Right atrium auricular region (tissue), 2 donors: Measurements from ENCODE around the gene CLSTN1. TPM values are rescaled to one million over a fixed set of nuclear protein-coding genes. Genes with fewer than 3 reads are reported as not detected.

Experiments used
- DNase-seq: peaks from one replicate; pipeline ENCODE4 v3.0.0-alpha.2; 2019; ENCODE audit warnings: low spot score
- H3K27ac ChIP-seq, 2 donors: fragments of 200-600 bp; sonication (generic); 1 replicate in 1 of 2; 2 replicates in 1 of 2; pipeline ENCODE4 v1.5.1; 2016 to 2019
- H3K27me3 ChIP-seq, 2 donors: fragments of 200-600 bp; sonication (generic); one replicate each; pipeline versions ENCODE4 v1.5.1 to v1.6.0; 2017 to 2019
- H3K36me3 ChIP-seq: fragments of 200-600 bp; sonication (generic); one replicate; pipeline ENCODE4 v1.5.1; 2016
- H3K4me1 ChIP-seq, 2 donors: fragments of 200-600 bp; sonication (generic); one replicate each; pipeline versions ENCODE4 v1.5.1 to v1.6.0; 2017 to 2019
- H3K4me3 ChIP-seq, 2 donors: fragments of 200-600 bp; sonication (generic); 1 replicate in 1 of 2; 2 replicates in 1 of 2; pipeline ENCODE4 v1.5.1; 2017 to 2019; ENCODE audit warnings: mild to moderate bottlenecking in 1 of 2, moderate library complexity in 1 of 2
- H3K9me3 ChIP-seq, 2 donors: fragments of 200-600 bp; sonication (generic); one replicate each; pipeline ENCODE4 v1.5.1; 2019
- CTCF ChIP-seq, 2 donors: fragments of 200-600 bp; sonication (generic); IDR thresholded peaks; one replicate each; pipeline ENCODE4 v1.5.1; 2019; ENCODE audit warnings: antibody characterized with exemption in 2 of 2
- total RNA-seq, 2 donors: library from RNA; depleted of rRNA; stranded (reverse); fragments of >200 nt; gene quantifications; one replicate each; pipeline ENCODE4 v1.1.0, GENCODE V29; 2016

CLSTN1 gene
- total RNA-seq, 2 donors from 2014 or later: 47.5 to 54.0 TPM

DNA sequence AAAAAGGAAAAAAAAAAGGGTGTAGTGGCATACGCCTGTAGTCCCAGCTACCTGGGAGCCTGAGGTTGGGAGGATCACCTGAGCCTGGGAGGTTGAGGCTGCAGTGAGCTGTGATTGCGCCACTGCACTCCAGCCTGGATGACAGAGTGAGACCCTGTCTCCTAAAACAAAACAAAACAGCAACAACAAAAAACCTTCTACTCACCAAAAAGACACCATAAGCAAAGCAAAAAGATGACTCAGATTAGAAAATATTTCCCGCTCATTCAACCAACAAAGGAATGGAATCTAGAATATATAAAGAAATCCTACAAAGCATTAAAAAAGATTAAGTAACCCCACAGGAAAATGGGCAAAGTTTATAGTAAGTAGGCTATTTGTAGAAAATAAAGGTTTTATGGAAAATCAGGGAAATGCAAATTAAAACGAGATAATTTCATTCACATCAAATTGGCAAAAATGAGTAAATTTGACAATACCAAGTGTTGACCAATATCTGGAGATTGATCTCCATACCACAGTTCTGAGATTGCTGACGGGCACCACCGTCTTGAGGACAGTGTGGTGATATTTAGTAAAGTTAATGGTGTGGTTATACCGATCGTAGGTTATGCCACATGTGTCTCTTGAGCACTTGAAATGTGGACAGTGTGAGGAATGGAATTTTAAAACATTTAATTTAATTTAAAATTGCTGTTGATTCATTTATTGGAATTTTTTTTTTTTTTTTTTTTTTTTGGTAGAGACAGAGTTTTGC is 118.2 kb downstream of the CLSTN1 start:
- DNase-seq: no peak

DNA sequence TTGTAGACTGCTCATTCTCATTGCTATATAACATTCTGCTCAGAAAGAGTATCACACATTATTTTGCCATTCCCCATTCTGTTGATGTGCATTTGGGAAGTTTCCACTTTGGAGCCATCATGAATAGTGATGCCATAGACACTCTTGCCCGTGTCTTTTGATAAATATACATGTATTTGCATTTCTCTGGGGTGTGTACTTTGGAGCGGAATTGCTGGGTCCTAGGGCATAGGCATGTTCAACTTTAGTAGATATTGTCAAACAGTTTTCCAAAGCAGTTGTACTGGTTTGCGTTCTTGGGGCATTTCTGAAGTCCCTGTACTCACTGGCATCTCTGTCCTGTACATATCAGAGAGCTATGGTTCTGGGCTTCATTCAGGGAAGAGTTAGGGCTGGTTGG is 120.1 kb downstream of the CLSTN1 start:
- no peaks in the 10 kb centered on the region for H3K9me3 ChIP-seq
- H3K4me1 ChIP-seq: no peaks in the 10 kb centered on the region
- H3K27ac ChIP-seq: no peak overlapping the region
- no peak overlapping the region for H3K4me3 ChIP-seq
- H3K27me3 ChIP-seq: no peaks in the 10 kb centered on the region
- TF ChIP-seq CTCF (IDR thresholded peaks at IDR 0.05): no peak
- no peaks in the 10 kb centered on the region for H3K36me3 ChIP-seq
- DNase-seq: no peak

More for the DNA sequence above, 118.2 kb downstream of the CLSTN1 start:
- H3K9me3 ChIP-seq: no peaks in the 10 kb centered on the region
- H3K27me3 ChIP-seq: no peaks in the 10 kb centered on the region
- no peaks in the 10 kb centered on the region for H3K36me3 ChIP-seq
- no peak overlapping the region for H3K4me3 ChIP-seq
- no peaks in the 10 kb centered on the region for H3K4me1 ChIP-seq
- H3K27ac ChIP-seq: no peak overlapping the region
- TF ChIP-seq CTCF (IDR thresholded peaks at IDR 0.05): no peak

- H3K27me3 ChIP-seq: no peaks in the 10 kb centered on the region
- no peaks in the 10 kb centered on the region for H3K4me1 ChIP-seq
- no peak overlapping the region for H3K4me3 ChIP-seq
- H3K36me3 ChIP-seq: no peaks in the 10 kb centered on the region
- TF ChIP-seq CTCF (IDR thresholded peaks at IDR 0.05): no peak
- no peak for DNase-seq
- H3K27ac ChIP-seq: no peak overlapping the region
- H3K9me3 ChIP-seq: no peaks in the 10 kb centered on the region
Observed at GRCh38 chr1:9703165-9703509, 120.6 kb downstream of the CLSTN1 start.

DNA sequence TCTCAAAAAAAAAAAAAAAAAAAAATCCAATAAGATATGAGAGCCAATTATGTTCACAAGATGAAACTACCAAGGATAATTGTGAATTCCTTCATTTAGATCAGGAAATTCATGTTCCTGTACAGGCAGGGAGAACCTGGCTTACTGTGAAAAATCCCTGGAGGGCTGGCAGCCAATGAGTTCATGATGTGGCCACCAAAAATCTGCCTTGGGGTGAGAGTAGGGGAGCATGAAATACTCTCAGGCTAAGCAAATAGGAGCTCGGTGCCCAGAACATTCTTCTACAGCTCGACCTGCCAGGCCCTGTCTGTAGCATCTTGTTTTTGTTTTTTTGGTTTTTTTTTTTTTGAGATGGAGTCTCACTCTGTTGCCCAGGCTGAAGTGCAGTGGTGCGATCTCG is 122.1 kb downstream of the CLSTN1 start:
- DNase-seq: no peak
- Histone ChIP-seq H3K27me3 (no peaks in the 10 kb centered on the region), H3K4me3 (no peak overlapping the region), H3K9me3 (no peaks in the 10 kb centered on the region), H3K36me3 (no peaks in the 10 kb centered on the region), H3K27ac (no peak overlapping the region), H3K4me1 (no peaks in the 10 kb centered on the region)
- TF ChIP-seq CTCF (IDR thresholded peaks at IDR 0.05): no peak

- Histone ChIP-seq H3K27me3 (no peaks in the 10 kb centered on the region), H3K9me3 (no peaks in the 10 kb centered on the region), H3K4me1 (no peaks in the 10 kb centered on the region), H3K27ac (no peak overlapping the region), H3K4me3 (no peak overlapping the region), H3K36me3 (no peaks in the 10 kb centered on the region)
- no peak for TF ChIP-seq CTCF (IDR thresholded peaks at IDR 0.05)
- no peak for DNase-seq
Observed at GRCh38 chr1:9700340-9700739, 123.4 kb downstream of the CLSTN1 start.

- no peak for DNase-seq
- no peaks in the 10 kb centered on the region for H3K27me3 ChIP-seq
- H3K36me3 ChIP-seq: no peaks in the 10 kb centered on the region
- no peak overlapping the region for H3K27ac ChIP-seq
- H3K4me1 ChIP-seq: no peaks in the 10 kb centered on the region
- TF ChIP-seq CTCF (IDR thresholded peaks at IDR 0.05): no peak
- H3K9me3 ChIP-seq: no peaks in the 10 kb centered on the region
- no peak overlapping the region for H3K4me3 ChIP-seq
Observed at GRCh38 chr1:9699361-9699760, 124.4 kb downstream of the CLSTN1 start.
